Hindlimb muscle (tissue), 1 donor: ENCODE data around the gene KLHL40. TPM values are rescaled to one million over a fixed set of nuclear protein-coding genes. Genes with fewer than 3 reads are reported as not detected.

Experiments
- polyA plus RNA-seq: library from polyadenylated mRNA; unstranded; fragments of 120-200 nt; gene quantifications from one replicate; pipeline ENCODE4 v1.2.1, GENCODE V29; 2013; ENCODE audit not compliant: insufficient read length

The KLHL40 gene
- polyA plus RNA-seq, 1 donor: 206 TPM

Other genes with a start within 250 kb of the KLHL40 start
- gene VIPR1, start 182.9 kb upstream of the KLHL40 start, polyA plus RNA-seq: 2.8 TPM
- 18.9 TPM for gene SEC22C, start 103.6 kb upstream of the KLHL40 start, polyA plus RNA-seq
- gene SS18L2, start 94.7 kb upstream of the KLHL40 start, polyA plus RNA-seq: 10.6 TPM
- gene NKTR, start 84.9 kb upstream of the KLHL40 start, polyA plus RNA-seq: 80.3 TPM
- gene ZBTB47, start 31.8 kb upstream of the KLHL40 start, polyA plus RNA-seq: 37.8 TPM
- gene HHATL, start 17.3 kb downstream of the KLHL40 start, polyA plus RNA-seq: 70.3 TPM
- gene CCDC13, start 87.7 kb downstream of the KLHL40 start, polyA plus RNA-seq: not detected
- 63.7 TPM for gene HIGD1A, start 119.0 kb downstream of the KLHL40 start, polyA plus RNA-seq
- gene ACKR2, start 123.9 kb downstream of the KLHL40 start, polyA plus RNA-seq: 0.49 TPM
- 0.05 TPM for gene CYP8B1, start 190.3 kb downstream of the KLHL40 start, polyA plus RNA-seq
- gene ZNF662, start 220.6 kb downstream of the KLHL40 start, polyA plus RNA-seq: 15.8 TPM